ENCODE measurements around the gene CISD3.
A peak's percentile ranks its signal among the peaks of the same experiment; 100 is the strongest.

CISD3 gene

DNA sequence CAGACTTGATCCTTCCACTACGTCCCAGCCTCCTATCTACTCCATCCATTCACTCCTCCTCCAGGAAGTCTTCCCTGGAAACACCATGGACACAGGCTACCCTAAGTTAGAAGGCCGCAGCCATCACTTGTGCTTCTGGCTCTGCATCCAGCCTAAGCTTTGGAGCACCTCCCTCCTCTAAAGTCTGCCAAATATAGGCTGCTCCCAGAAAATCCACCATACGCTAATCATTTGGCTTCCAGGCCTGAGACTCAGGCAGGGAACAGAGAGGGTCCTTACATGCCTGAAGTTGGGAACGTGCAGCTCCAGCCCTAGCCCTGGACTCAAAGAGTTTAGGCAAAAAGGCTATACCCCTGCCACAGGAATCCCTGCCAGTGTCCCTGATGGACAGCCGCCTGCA, 11.3 kb downstream of the CISD3 start:
- Histone ChIP-seq H3K27me3 (no peaks in the 10 kb centered on the region), H3K9me3 (replicated peaks in 1 of 11) (no peaks in the 10 kb centered on the region), H3K9ac (peak overlapping the region in 5 of 11 experiments; percentile 16 to 55 (median 51); a peak in 8 of 22 replicates), H3K4me3 (no peak overlapping the region), H3K27ac (peak overlapping the region in 6 of 11 experiments; percentile 27 to 61 (median 48); a peak in 6 of 22 replicates), H3K4me2 (peak overlapping the region; percentile 13 to 98 (median 69); a peak in 19 of 22 replicates), H4K20me1 (peaks cover 0 to 52% (median 0%) of the 10 kb centered on the region in 11 experiments; a peak in 6 of 22 replicates), H3K4me1 (peaks cover 19 to 93% (median 81%) of the 10 kb centered on the region in 10 experiments), H3K36me3 (peaks cover 0 to 27% (median 0%) of the 10 kb centered on the region in 11 experiments; a peak in 6 of 22 replicates)
- TF ChIP-seq Cebpa-rat (IDR thresholded peaks at IDR 0.05) = no peak

DNA sequence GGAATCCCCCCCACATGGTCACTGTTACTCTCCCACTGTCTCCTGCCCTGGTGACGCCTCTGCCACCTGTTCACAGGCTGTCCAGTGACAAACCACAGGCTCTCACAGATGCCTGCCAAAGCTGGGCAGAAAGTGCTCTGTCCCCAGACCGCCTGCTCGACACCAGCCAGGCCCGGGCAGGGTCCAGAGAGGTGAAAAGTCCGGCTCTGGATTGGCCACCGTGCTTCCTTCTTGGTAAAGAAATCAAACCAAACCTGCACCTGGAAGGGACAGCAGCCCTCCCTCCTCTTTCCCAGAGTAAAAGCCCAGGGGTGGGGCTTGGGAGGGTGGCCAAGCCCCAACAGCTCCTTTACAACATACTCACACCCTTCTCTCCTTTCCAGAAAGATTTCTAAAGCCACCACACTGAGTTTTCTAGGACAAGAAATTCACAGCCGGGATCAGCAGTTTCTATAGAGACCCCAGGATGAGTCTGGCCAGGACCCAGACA, 11.8 kb downstream of the CISD3 start:
- peak overlapping the region in 5 of 11 experiments; percentile 16 to 54 (median 30); a peak in 6 of 22 replicates for H3K9ac ChIP-seq
- H3K4me3 ChIP-seq = no peak overlapping the region
- peak overlapping the region in 6 of 11 experiments; percentile 3 to 61 (median 42); a peak in 4 of 22 replicates for H3K27ac ChIP-seq
- peaks cover 0 to 49% (median 0%) of the 10 kb centered on the region in 11 experiments; a peak in 6 of 22 replicates for H4K20me1 ChIP-seq
- peak overlapping the region; percentile 13 to 98 (median 69); a peak in 19 of 22 replicates for H3K4me2 ChIP-seq
- peaks cover 0 to 24% (median 0%) of the 10 kb centered on the region in 11 experiments; a peak in 6 of 22 replicates for H3K36me3 ChIP-seq
- H3K9me3 ChIP-seq (replicated peaks in 1 of 11) = no peaks in the 10 kb centered on the region
- peaks cover 24 to 95% (median 86%) of the 10 kb centered on the region in 10 experiments for H3K4me1 ChIP-seq
- H3K27me3 ChIP-seq = peaks cover 0 to 2% (median under 1%) of the 10 kb centered on the region in 11 experiments; a peak in 8 of 22 replicates
- TF ChIP-seq Cebpa-rat (IDR thresholded peaks at IDR 0.05) = no peak

DNA sequence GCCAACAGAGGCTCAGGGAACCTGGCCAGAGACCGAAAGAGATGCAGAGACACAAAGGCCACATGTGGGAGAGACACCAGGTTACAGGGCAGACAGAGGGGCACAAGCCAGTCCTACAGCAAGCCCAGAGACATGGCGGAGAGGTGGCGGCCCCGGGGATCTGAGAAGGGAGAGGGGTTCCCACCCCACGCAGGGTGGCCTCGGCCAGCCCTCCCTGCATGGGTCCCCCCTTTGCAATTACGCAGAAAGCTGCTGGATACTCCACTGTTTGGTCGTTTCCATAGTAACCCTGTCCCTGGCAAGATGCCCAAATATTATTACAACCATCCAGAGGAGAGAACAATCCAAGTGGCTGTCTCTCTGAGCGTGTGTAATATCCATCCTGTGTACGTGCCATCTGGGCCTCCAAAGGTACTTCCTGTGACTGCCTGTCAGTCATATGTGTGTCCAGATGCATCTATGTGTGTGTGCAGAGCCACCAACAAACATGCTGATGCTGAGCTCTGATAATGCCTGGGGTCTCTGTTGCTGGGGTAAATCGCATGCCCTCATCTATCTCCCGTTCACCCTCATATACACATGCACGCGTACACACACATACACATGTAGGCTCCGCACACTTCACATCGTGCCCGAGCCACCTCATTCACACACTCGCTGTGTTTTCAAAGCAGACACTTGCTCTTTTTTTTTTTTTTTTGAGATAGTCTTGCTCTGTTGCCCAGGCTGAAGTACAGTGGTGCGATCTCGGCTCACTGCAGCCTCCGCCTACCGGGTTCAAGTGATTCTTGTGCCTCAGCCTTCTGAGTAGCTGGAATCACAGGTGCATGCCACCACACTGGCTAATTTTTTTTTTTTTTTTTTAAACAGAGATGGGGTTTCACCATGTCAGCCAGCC, 12.5 kb downstream of the CISD3 start:
- Histone ChIP-seq H3K27ac (peak overlapping the region in 5 of 11 experiments; percentile 3 to 61 (median 39); a peak in 4 of 22 replicates), H3K9ac (peak overlapping the region in 4 of 11 experiments; percentile 16 to 54 (median 24); a peak in 4 of 22 replicates), H3K27me3 (peaks cover under 1 to 9% (median 7%) of the 10 kb centered on the region in 11 experiments; a peak in 21 of 22 replicates), H3K9me3 (replicated peaks in 1 of 11) (no peaks in the 10 kb centered on the region), H3K4me1 (peaks cover 26 to 91% (median 85%) of the 10 kb centered on the region in 10 experiments), H3K36me3 (peaks cover 0 to 23% (median 0%) of the 10 kb centered on the region in 11 experiments; a peak in 6 of 22 replicates), H4K20me1 (peaks cover 0 to 48% (median 0%) of the 10 kb centered on the region in 11 experiments; a peak in 6 of 22 replicates), H3K4me2 (peak overlapping the region in 10 of 11 experiments; percentile 11 to 98 (median 72); a peak in 18 of 22 replicates), H3K4me3 (no peak overlapping the region)
- TF ChIP-seq Cebpa-rat (IDR thresholded peaks at IDR 0.05) = no peak

DNA sequence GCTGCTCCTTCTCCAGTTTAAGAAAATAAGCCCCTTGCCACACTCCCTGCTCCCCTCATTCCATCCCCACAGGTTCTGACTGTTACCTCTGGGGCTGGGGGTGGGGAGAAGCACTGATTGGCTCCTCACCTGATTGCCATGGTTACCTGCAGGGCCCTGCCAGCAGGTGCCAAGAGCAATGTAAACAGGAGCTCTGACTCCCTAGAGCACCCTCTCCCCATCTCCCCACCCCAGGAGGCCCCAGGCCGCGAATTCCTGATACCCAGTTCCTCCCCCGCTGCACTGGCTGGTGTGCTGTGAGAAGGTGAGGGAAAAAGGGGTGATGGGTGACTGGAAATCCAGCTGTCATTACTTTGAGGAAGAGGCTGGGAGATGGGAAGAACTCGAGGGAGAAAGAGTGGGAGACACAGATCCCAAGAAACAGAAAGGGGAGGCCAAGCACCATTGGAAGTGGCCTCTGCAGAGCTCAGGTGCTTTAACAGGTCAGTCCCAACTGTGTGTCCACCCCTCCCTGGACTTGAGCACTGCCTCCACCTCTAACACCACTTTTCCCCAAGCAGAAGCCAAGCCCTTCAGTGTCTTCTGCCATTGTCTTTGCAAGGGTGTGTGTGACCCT, 13.5 kb downstream of the CISD3 start:
- peaks cover 0 to 47% (median 4%) of the 10 kb centered on the region in 11 experiments; a peak in 15 of 22 replicates for H4K20me1 ChIP-seq
- peaks cover 8 to 18% (median 16%) of the 10 kb centered on the region in 11 experiments for H3K27me3 ChIP-seq
- no peak overlapping the region for H3K9ac ChIP-seq
- peaks cover 0 to 14% (median 0%) of the 10 kb centered on the region in 11 experiments; a peak in 6 of 22 replicates for H3K36me3 ChIP-seq
- no peak for TF ChIP-seq Cebpa-rat (IDR thresholded peaks at IDR 0.05)
- H3K4me2 ChIP-seq = peak overlapping the region in 7 of 11 experiments; percentile 35 to 98 (median 76); a peak in 10 of 22 replicates
- peaks cover 30 to 85% (median 80%) of the 10 kb centered on the region in 10 experiments for H3K4me1 ChIP-seq
- H3K9me3 ChIP-seq (replicated peaks in 1 of 11) = no peaks in the 10 kb centered on the region
- 0 out of 22 replicates have a peak overlapping the region, but pooled peaks of 1 of the 11 experiments have one; percentile 37 for H3K27ac ChIP-seq
- no peak overlapping the region for H3K4me3 ChIP-seq

DNA sequence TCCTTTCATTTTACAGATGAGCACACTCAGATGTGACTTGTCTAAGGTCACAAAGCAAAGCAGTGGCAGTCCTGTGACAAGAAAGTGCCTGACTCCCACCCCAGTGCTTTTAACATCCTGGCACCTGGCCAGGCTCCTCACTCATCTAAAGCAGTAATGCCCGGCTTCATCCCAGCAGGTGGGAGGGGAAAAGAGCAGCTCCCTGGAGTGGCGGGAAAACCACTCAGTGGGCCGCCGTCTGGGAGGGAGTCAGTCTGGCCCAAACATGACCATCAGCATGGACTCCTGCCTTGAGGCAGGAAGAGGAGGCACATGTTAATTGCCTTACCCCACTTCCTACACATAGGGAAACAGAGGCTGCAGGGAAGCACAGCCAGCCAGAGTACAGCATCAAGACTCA, 15.4 kb downstream of the CISD3 start:
- no peak for TF ChIP-seq Cebpa-rat (IDR thresholded peaks at IDR 0.05)
- Histone ChIP-seq H3K9me3 (replicated peaks in 1 of 11) (no peaks in the 10 kb centered on the region), H4K20me1 (peaks cover 5 to 45% (median 22%) of the 10 kb centered on the region in 11 experiments; a peak in 20 of 22 replicates), H3K27me3 (peaks cover 27 to 37% (median 35%) of the 10 kb centered on the region in 11 experiments), H3K4me1 (peaks cover 48 to 92% (median 89%) of the 10 kb centered on the region in 10 experiments), H3K36me3 (no peaks in the 10 kb centered on the region), H3K4me3 (peak overlapping the region in 7 of 10 experiments; percentile 67 to 79 (median 72); a peak in 9 of 20 replicates), H3K27ac (peak overlapping the region in 6 of 11 experiments; percentile 12 to 71 (median 50); a peak in 9 of 22 replicates), H3K4me2 (peak overlapping the region; percentile 91 to 99 (median 97)), H3K9ac (peak overlapping the region in 8 of 11 experiments; percentile 21 to 81 (median 74); a peak in 14 of 22 replicates)

DNA sequence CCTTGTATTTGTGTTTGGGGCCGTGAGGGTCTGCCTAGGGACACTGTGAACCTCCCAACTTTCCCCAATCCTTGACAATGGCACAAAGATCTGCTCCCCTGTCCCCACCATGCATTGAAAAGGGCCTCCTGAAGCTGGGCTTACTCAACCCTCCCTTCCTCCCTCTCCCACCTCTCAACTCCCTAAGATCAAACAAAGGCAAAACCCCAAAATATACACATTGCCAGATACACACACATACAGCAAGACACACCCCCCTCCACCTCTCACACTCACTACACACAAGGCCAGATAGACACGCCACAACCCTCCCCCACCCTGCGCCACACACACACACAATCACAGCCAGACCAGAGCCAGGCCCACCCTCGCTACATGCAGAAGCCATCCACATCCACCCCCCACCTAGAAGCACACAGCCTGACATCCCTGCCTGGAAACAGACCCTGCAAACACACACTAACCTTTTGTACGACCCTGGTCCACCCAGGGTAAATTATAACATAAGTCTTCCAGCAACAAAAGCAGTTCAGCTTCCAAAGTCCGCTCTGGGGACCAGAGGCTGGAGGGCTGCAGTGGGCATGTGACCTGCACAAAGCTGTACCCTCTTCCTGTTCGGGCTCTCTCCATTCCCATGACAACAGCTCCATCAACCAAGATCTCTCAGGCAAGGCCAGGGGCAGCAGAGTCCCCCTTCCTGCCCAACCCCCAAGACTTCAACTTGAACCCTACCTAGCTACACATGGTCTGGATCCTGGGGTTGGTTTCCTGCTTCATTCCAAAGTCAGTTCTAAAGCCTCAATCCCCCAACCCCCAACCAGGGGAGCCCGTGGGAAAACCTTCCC, 16.1 kb downstream of the CISD3 start:
- Histone ChIP-seq H3K9ac (peak overlapping the region in 9 of 11 experiments; percentile 28 to 81 (median 74); a peak in 17 of 22 replicates), H3K4me1 (peaks cover 49 to 92% (median 89%) of the 10 kb centered on the region in 10 experiments), H3K4me3 (peak overlapping the region; percentile 67 to 80 (median 72)), H3K9me3 (replicated peaks in 1 of 11) (no peaks in the 10 kb centered on the region), H3K36me3 (no peaks in the 10 kb centered on the region), H3K27ac (peak overlapping the region in 8 of 11 experiments; percentile 9 to 71 (median 50); a peak in 13 of 22 replicates), H3K4me2 (peak overlapping the region; percentile 91 to 99 (median 97)), H3K27me3 (peaks cover 34 to 44% (median 41%) of the 10 kb centered on the region in 11 experiments), H4K20me1 (peaks cover 5 to 45% (median 27%) of the 10 kb centered on the region in 11 experiments; a peak in 20 of 22 replicates)
- no peak for TF ChIP-seq Cebpa-rat (IDR thresholded peaks at IDR 0.05)

DNA sequence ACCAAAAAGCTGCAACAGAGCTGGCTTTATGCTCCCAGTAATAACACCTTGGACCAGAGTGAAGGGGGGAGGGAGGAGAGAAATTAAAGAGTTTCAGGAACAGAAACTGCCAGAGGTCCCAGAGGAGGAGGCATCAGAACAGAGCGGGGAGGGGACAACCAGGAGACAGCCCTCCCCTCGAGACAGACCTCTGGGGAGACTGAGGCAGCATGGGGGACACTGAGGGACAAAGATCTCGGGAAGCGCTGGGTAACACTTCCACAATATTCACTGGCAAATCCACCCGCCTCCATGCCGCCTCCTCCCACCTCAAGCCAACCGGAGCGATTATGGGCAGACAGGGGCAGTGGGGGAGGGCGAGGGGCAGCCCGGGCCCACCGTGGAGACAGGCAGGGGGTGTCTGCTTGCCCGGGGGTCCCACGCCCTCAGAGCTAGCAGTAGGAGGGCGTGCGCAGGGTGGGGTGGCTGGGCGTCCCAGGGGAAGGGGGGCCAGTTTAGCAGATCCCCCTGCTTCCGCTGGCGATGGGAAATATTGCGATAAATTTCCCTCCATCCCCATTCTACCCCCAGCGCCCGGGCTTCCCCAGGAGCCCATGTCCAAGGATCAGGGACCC, 16.8 kb downstream of the CISD3 start:
- peak overlapping the region; percentile 63 to 82 (median 78); a peak in 21 of 22 replicates for H3K9ac ChIP-seq
- H3K27ac ChIP-seq = peak overlapping the region in 9 of 11 experiments; percentile 27 to 71 (median 54); a peak in 16 of 22 replicates
- peaks cover 52 to 89% (median 84%) of the 10 kb centered on the region in 10 experiments for H3K4me1 ChIP-seq

More for the DNA sequence above, 16.8 kb downstream of the CISD3 start:
- Histone ChIP-seq H3K9me3 (replicated peaks in 1 of 11) (no peaks in the 10 kb centered on the region), H3K4me2 (peak overlapping the region; percentile 91 to 99 (median 97)), H3K36me3 (no peaks in the 10 kb centered on the region), H3K27me3 (peaks cover 35 to 51% (median 47%) of the 10 kb centered on the region in 11 experiments), H3K4me3 (peak overlapping the region; percentile 67 to 80 (median 72)), H4K20me1 (peaks cover 1 to 37% (median 27%) of the 10 kb centered on the region in 11 experiments; a peak in 20 of 22 replicates)
- no peak for TF ChIP-seq Cebpa-rat (IDR thresholded peaks at IDR 0.05)
